ENCODE results near the gene KIAA0825. TPM values are rescaled to one million over a fixed set of nuclear protein-coding genes. Genes with fewer than 3 reads are reported as not detected.

The KIAA0825 gene
- total RNA-seq, 1 donor from 2014 or later = 2.2 TPM

DNA sequence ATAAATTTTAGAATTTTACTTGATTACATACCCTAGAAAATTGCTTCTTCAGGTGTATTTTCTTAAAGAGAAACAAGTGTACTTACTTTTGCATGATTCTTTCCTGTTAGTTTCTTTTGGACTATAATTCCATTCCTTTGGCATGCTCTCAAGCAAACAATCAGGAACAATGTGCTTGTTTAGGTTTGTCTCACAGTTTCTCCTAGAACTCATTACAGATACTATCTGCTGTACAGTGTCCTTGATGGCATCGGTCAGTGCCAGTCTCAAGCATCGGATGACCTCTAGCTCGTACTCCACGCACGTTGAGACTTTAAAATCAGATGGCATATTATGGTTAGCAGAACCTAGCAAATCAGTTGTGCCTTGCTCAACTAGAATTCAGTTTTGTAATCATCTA lies 214.9 kb downstream of the KIAA0825 start:
- Histone ChIP-seq H3K9me3 (replicated peaks) (no peaks in the 10 kb centered on the region), H3K4me1 (no peaks in the 10 kb centered on the region), H3K4me3 (no peak overlapping the region), H3K36me3 (no peaks in the 10 kb centered on the region), H3K27me3 (ENCODE audit: low read depth) (no peaks in the 10 kb centered on the region), H3K27ac (replicated peaks) (no peak overlapping the region)
- intact Hi-C loops (cut with micrococcal nuclease) = no loop called here
- TF ChIP-seq CTCF (IDR thresholded peaks at IDR 0.05; ENCODE audit: borderline replicate concordance) = no peak
- DNase-seq = no peak

DNA sequence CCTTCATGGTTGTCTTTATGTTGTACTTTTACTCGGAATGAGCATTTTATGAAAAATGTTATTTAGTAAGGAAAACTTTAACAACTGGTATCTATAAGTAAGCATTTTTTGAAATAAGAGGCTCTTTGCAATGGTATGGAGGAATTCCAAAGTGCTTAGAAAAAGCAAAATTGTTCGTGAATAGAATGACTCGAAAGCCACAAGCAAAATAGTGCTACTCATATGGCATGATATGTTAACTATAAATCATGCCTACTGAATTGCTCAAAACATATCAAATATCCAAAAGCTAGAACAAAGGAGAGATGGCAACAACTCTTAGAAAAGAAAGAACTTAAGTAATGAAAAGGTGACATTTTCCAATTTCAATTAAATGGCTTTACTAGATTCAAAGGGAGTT lies 216.3 kb downstream of the KIAA0825 start:
- DNase-seq = no peak
- Histone ChIP-seq H3K4me3 (no peak overlapping the region), H3K4me1 (no peaks in the 10 kb centered on the region), H3K9me3 (replicated peaks) (no peaks in the 10 kb centered on the region), H3K27ac (replicated peaks) (no peak overlapping the region), H3K27me3 (ENCODE audit: low read depth) (no peaks in the 10 kb centered on the region), H3K36me3 (no peaks in the 10 kb centered on the region)
- intact Hi-C loops (cut with micrococcal nuclease) = no loop called here
- TF ChIP-seq CTCF (IDR thresholded peaks at IDR 0.05; ENCODE audit: borderline replicate concordance) = no peak

GRCh38 chr5:94397508-94397907 lies 220.9 kb downstream of the KIAA0825 start:
- DNase-seq = no peak
- intact Hi-C loops (cut with micrococcal nuclease) = no loop called here
- no peak overlapping the region for H3K4me3 ChIP-seq
- H3K9me3 ChIP-seq (replicated peaks) = no peaks in the 10 kb centered on the region
- H3K27ac ChIP-seq (replicated peaks) = no peak overlapping the region
- H3K4me1 ChIP-seq = no peaks in the 10 kb centered on the region
- TF ChIP-seq CTCF (IDR thresholded peaks at IDR 0.05; ENCODE audit: borderline replicate concordance) = no peak
- H3K36me3 ChIP-seq = no peaks in the 10 kb centered on the region
- no peaks in the 10 kb centered on the region for H3K27me3 ChIP-seq (ENCODE audit: low read depth)

DNA sequence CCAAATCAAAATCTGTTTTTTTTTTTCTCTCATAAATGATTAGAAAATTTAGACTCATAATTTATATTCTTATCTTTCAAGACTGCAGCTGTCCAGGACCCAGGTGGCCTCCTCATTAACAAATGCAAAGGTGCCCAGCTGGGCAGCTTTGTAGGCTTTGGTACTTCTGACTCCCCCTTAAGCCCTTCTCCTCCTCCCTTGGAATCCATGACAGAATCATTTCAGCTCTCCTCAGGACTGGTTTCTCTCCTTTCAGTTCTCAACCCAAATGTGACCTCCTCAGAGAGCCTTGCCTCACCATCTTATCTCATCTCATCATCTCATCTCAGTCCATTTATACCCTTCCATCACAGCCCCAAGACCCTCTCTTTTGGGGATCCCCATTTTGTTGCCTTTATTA lies 221.7 kb downstream of the KIAA0825 start:
- TF ChIP-seq CTCF (IDR thresholded peaks at IDR 0.05; ENCODE audit: borderline replicate concordance) = no peak
- intact Hi-C loops (cut with micrococcal nuclease) = no loop called here

DNA sequence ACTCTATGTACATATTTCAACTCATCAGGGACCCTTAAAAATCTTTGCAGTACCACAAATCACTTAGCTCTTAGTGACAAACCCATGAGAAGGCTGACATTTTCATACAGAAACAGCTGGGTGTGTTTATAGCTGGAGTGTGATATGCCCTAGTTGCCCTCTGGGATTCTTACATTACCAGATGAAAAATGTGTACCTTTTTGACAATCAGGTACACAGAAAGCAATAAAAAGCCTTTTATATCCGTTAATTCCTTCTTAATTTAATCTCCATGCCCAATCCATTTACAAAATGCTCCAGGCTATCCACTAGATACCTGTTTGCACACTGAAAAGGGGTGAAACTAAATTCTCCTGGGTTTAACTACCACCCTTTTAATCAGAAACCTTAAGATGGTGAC lies 222.9 kb downstream of the KIAA0825 start:
- no peaks in the 10 kb centered on the region for H3K27me3 ChIP-seq (ENCODE audit: low read depth)
- no peaks in the 10 kb centered on the region for H3K36me3 ChIP-seq
- no peak overlapping the region for H3K4me3 ChIP-seq
- H3K9me3 ChIP-seq (replicated peaks) = no peaks in the 10 kb centered on the region
- H3K27ac ChIP-seq (replicated peaks) = no peak overlapping the region
- no peaks in the 10 kb centered on the region for H3K4me1 ChIP-seq
- intact Hi-C loops (cut with micrococcal nuclease) = no loop called here
- TF ChIP-seq CTCF (IDR thresholded peaks at IDR 0.05; ENCODE audit: borderline replicate concordance) = no peak
- DNase-seq = no peak

More for the DNA sequence above, 221.7 kb downstream of the KIAA0825 start:
- no peak overlapping the region for H3K27ac ChIP-seq (replicated peaks)
- H3K4me3 ChIP-seq = no peak overlapping the region
- H3K36me3 ChIP-seq = no peaks in the 10 kb centered on the region
- H3K9me3 ChIP-seq (replicated peaks) = no peaks in the 10 kb centered on the region
- H3K4me1 ChIP-seq = no peaks in the 10 kb centered on the region
- H3K27me3 ChIP-seq (ENCODE audit: low read depth) = no peaks in the 10 kb centered on the region
- DNase-seq = no peak

GRCh38 chr5:94391996-94392395 lies 226.4 kb downstream of the KIAA0825 start:
- Histone ChIP-seq H3K9me3 (replicated peaks) (no peaks in the 10 kb centered on the region), H3K27ac (replicated peaks) (no peak overlapping the region), H3K27me3 (ENCODE audit: low read depth) (no peaks in the 10 kb centered on the region), H3K36me3 (no peaks in the 10 kb centered on the region), H3K4me1 (no peaks in the 10 kb centered on the region), H3K4me3 (no peak overlapping the region)
- TF ChIP-seq CTCF (IDR thresholded peaks at IDR 0.05; ENCODE audit: borderline replicate concordance) = no peak
- intact Hi-C loops (cut with micrococcal nuclease) = no loop called here
- DNase-seq = no peak
